Mesodermal cell (in vitro differentiated cells): Measurements from ENCODE around the gene CDC42.
"Not testable (repeated sequence)": the region's sequence is repeated elsewhere in the genome, so short reads cannot be mapped to it uniquely, and the experiment has no call there.

Experiments
- H3K27ac ChIP-seq: 2 replicates; pipeline ENCODE4 v1.7.0; 2013; ENCODE audit warnings: mild to moderate bottlenecking, low read depth, low read length, moderate library complexity; ENCODE audit not compliant: severe bottlenecking
- H3K36me3 ChIP-seq: 2 replicates; pipeline ENCODE4 v1.7.1; 2013; ENCODE audit warnings: mild to moderate bottlenecking, low read length, moderate library complexity; ENCODE audit not compliant: control insufficient read depth, insufficient read depth
- H3K4me1 ChIP-seq: one replicate; pipeline ENCODE4 v1.7.1; 2013; ENCODE audit warnings: mild to moderate bottlenecking, low read length; ENCODE audit not compliant: insufficient read depth, control insufficient read depth, poor library complexity, severe bottlenecking
- H3K4me3 ChIP-seq: 2 replicates; pipeline ENCODE4 v1.7.0; 2013; ENCODE audit warnings: low read length, control low read depth, mild to moderate bottlenecking; ENCODE audit not compliant: insufficient read depth, poor library complexity, severe bottlenecking; ENCODE audit errors: extremely low read depth
- H3K9me3 ChIP-seq: 2 replicates; pipeline ENCODE4 v1.7.1; 2013; ENCODE audit warnings: mild to moderate bottlenecking, low read length, moderate library complexity; ENCODE audit not compliant: control insufficient read depth
- WGBS, 2 experiments: methylation state at CpG; one replicate each; pipeline ENCODE4 v1.1.5; 2013; ENCODE audit warnings: missing lambda C conversion rate in 2 of 2; ENCODE audit not compliant: insufficient coverage in 2 of 2; 5-methylcytosine and 5-hydroxymethylcytosine counted together

The CDC42 gene

GRCh38 chr1:22075718-22076117, 23.2 kb downstream of the CDC42 start:
- peaks cover 74% of the 10 kb centered on the region for H3K36me3 ChIP-seq
- WGBS, 2 experiments = no CpG with 5 or more reads among the region's 2 CpGs
- H3K4me1 ChIP-seq = peaks cover 9% of the 10 kb centered on the region

GRCh38 chr1:22076346-22076745, 23.8 kb downstream of the CDC42 start:
- no peak overlapping the region for H3K4me3 ChIP-seq
- H3K27ac ChIP-seq = no peak overlapping the region
- peaks cover 9% of the 10 kb centered on the region for H3K4me1 ChIP-seq
- peaks cover 74% of the 10 kb centered on the region for H3K36me3 ChIP-seq
- H3K9me3 ChIP-seq = no peaks in the 10 kb centered on the region
- WGBS, 2 experiments = 100% methylated on average over 2 of the region's 3 CpGs; no CpG with 5 or more reads in 1 of the 2 experiments

More at GRCh38 chr1:22075718-22076117, 23.2 kb downstream of the CDC42 start:
- Histone ChIP-seq H3K9me3 (no peaks in the 10 kb centered on the region), H3K4me3 (no peak overlapping the region), H3K27ac (no peak overlapping the region)

- 98 to 100% methylated on average over 4 to 5 of the region's 5 CpGs for WGBS, 2 experiments
- peak overlapping the region; percentile 1 for H3K27ac ChIP-seq
- no peak overlapping the region for H3K4me3 ChIP-seq
- peaks cover 9% of the 10 kb centered on the region for H3K4me1 ChIP-seq
- no peaks in the 10 kb centered on the region for H3K9me3 ChIP-seq
- H3K36me3 ChIP-seq = peaks cover 74% of the 10 kb centered on the region
Observed at GRCh38 chr1:22077728-22078127, 25.2 kb downstream of the CDC42 start.

- Histone ChIP-seq H3K9me3 (no peaks in the 10 kb centered on the region), H3K4me1 (peaks cover 9% of the 10 kb centered on the region), H3K36me3 (peaks cover 77% of the 10 kb centered on the region), H3K27ac (peak overlapping the region; percentile 1), H3K4me3 (no peak overlapping the region)
- no CpG with 5 or more reads among the region's 2 CpGs for WGBS, 2 experiments
Observed at GRCh38 chr1:22078133-22078532, 25.6 kb downstream of the CDC42 start.

- no peak overlapping the region for H3K27ac ChIP-seq
- H3K9me3 ChIP-seq = no peaks in the 10 kb centered on the region
- H3K4me3 ChIP-seq = no peak overlapping the region
- WGBS, 2 experiments = 100% methylated on average over 1 of the region's 2 CpGs; no CpG with 5 or more reads in 1 of the 2 experiments
- H3K4me1 ChIP-seq = no peaks in the 10 kb centered on the region
- peaks cover 79% of the 10 kb centered on the region for H3K36me3 ChIP-seq
Observed at GRCh38 chr1:22080191-22080590, 27.7 kb downstream of the CDC42 start.

DNA sequence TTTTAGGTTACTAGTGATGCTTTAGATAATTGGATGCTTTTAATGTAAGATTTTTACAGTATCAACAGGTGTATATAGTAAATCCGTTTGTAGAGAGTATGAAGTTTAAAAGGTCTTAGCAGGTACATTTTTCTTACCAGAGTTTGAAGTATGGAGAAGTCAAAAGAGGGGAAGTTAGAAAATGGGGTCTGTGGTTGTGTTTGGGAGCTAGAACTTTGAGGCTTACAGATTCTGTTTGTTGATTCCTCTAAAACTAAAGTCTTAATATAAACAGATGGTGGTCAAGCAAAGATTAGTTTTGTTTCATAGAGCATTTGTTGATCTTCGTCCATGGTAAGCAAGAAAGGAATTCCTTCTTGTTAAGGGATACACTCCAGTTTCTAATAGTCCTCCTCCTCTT, 35.8 kb downstream of the CDC42 start:
- H3K9me3 ChIP-seq = no peaks in the 10 kb centered on the region
- H3K4me3 ChIP-seq = no peak overlapping the region
- H3K27ac ChIP-seq = no peak overlapping the region
- peaks cover 76% of the 10 kb centered on the region for H3K36me3 ChIP-seq
- 69% methylated on average over 1 of the region's 2 CpGs; no CpG with 5 or more reads in 1 of the 2 experiments for whole genome bisulfite sequencing, 2 experiments
- peaks cover 42% of the 10 kb centered on the region for H3K4me1 ChIP-seq

- H3K4me3 ChIP-seq = no peak overlapping the region
- no peaks in the 10 kb centered on the region for H3K9me3 ChIP-seq
- peak overlapping the region; percentile 50 for H3K27ac ChIP-seq
- H3K4me1 ChIP-seq = peaks cover 43% of the 10 kb centered on the region
- H3K36me3 ChIP-seq = peaks cover 76% of the 10 kb centered on the region
- 80 to 90% methylated on average over 2 of the region's 3 CpGs for WGBS, 2 experiments
Observed at GRCh38 chr1:22089134-22089571, 36.6 kb downstream of the CDC42 start.

GRCh38 chr1:22089787-22090186, 37.3 kb downstream of the CDC42 start:
- WGBS, 2 experiments = 14% methylated on average over 1 of the region's 6 CpGs; no CpG with 5 or more reads in 1 of the 2 experiments
- Histone ChIP-seq H3K4me1 (peaks cover 43% of the 10 kb centered on the region), H3K36me3 (peaks cover 77% of the 10 kb centered on the region), H3K4me3 (no peak overlapping the region), H3K9me3 (no peaks in the 10 kb centered on the region), H3K27ac (peak overlapping the region; percentile 50)

- Histone ChIP-seq H3K4me3 (no peak overlapping the region), H3K36me3 (peaks cover 78% of the 10 kb centered on the region), H3K9me3 (no peaks in the 10 kb centered on the region), H3K4me1 (peaks cover 47% of the 10 kb centered on the region), H3K27ac (no peak overlapping the region)
- WGBS, 2 experiments = 65 to 70% methylated on average over 2 to 3 of the region's 3 CpGs
Observed at GRCh38 chr1:22090867-22091266, 38.4 kb downstream of the CDC42 start.

GRCh38 chr1:22092026-22092768, 39.7 kb downstream of the CDC42 start:
- Histone ChIP-seq H3K4me1 (peaks cover 47% of the 10 kb centered on the region), H3K36me3 (peaks cover 78% of the 10 kb centered on the region)
- not testable (repeated sequence) for H3K9me3 ChIP-seq, H3K27ac ChIP-seq, H3K4me3 ChIP-seq
- 43 to 71% methylated on average over 1 of the region's 3 CpGs for WGBS, 2 experiments

GRCh38 chr1:22093513-22093912, 41.0 kb downstream of the CDC42 start:
- Histone ChIP-seq H3K4me3 (no peak overlapping the region), H3K9me3 (no peaks in the 10 kb centered on the region), H3K36me3 (peaks cover 78% of the 10 kb centered on the region), H3K4me1 (peaks cover 42% of the 10 kb centered on the region), H3K27ac (no peak overlapping the region)
- WGBS, 2 experiments = 80 to 100% methylated on average over 1 of the region's 1 CpG
